NCI-H1105 (cell line): Measurements from ENCODE around the gene PSME3.

Experiments used
- DNase-seq: peaks from one replicate; lab custom pipeline; 2025; lab: John Stamatoyannopoulos, UW

PSME3 gene

GRCh38 chr17:42832934-42833766, at the start of gene PSME3:
TSS of gene PSME3 (plus strand) at chr17:42833397. CDS start at chr17:42833632, 235 bp downstream.
- DNase-seq = peak; percentile 72

GRCh38 chr17:42783791-42784138, 49.4 kb upstream of the PSME3 start:
- no peak for DNase-seq

GRCh38 chr17:42784409-42784808, 48.8 kb upstream of the PSME3 start:
- DNase-seq = no peak

GRCh38 chr17:42784811-42785592, 48.2 kb upstream of the PSME3 start:
- DNase-seq = no peak

GRCh38 chr17:42787266-42787665, 45.9 kb upstream of the PSME3 start:
- DNase-seq = no peak

- no peak for DNase-seq
These were observed 41.2 kb upstream of the PSME3 start for GRCh38 chr17:42791948-42792347.

GRCh38 chr17:42792545-42792944, 40.7 kb upstream of the PSME3 start:
- no peak for DNase-seq

- no peak for DNase-seq
These were observed 38.1 kb upstream of the PSME3 start for GRCh38 chr17:42795061-42795460.

- DNase-seq = no peak
These were observed 37.7 kb upstream of the PSME3 start for GRCh38 chr17:42795465-42795864.

- DNase-seq = no peak
These were observed 37.0 kb upstream of the PSME3 start for GRCh38 chr17:42796066-42796758.

GRCh38 chr17:42797067-42798007, 35.9 kb upstream of the PSME3 start:
- no peak for DNase-seq

- no peak for DNase-seq
These were observed 35.2 kb upstream of the PSME3 start for GRCh38 chr17:42798011-42798382.

GRCh38 chr17:42798383-42799380, 34.5 kb upstream of the PSME3 start, which contains the start of the genes CNTD1 and COA3:
TSS of gene CNTD1 (plus strand) at chr17:42798861. CDS start at chr17:42799068, 207 bp downstream.
TSS of gene COA3 (minus strand) at chr17:42798704. CDS start at chr17:42798681, 23 bp downstream.
- DNase-seq = peak; percentile 69

GRCh38 chr17:42803074-42803883, 29.9 kb upstream of the PSME3 start:
- no peak for DNase-seq

GRCh38 chr17:42804918-42805367, 28.3 kb upstream of the PSME3 start:
- DNase-seq = no peak

- no peak for DNase-seq
These were observed 26.9 kb upstream of the PSME3 start for GRCh38 chr17:42806249-42806648.

GRCh38 chr17:42809250-42809649, 23.9 kb upstream of the PSME3 start:
- DNase-seq = no peak

GRCh38 chr17:42814633-42815399, 18.4 kb upstream of the PSME3 start:
- DNase-seq = no peak
